ENCODE data around the gene AQP3.

Gene AQP3

GRCh38 chr9:33468215-33468730 lies 20.9 kb upstream of the AQP3 start:
- H3K4me3 ChIP-seq (replicated peaks in 1 of 2; ENCODE audit: low read depth in 2 of 2, low read length in 2 of 2): no peak overlapping the region
- no peak for DNase-seq (ENCODE audit: low read depth in 2 of 2)
- no peak for TF ChIP-seq CTCF (IDR thresholded peaks at IDR 0.05; ENCODE audit: low read depth, low read length)

GRCh38 chr9:33467526-33467925 lies 20.1 kb upstream of the AQP3 start:
- DNase-seq (ENCODE audit: low read depth in 2 of 2): no peak

GRCh38 chr9:33466565-33467495 lies 19.4 kb upstream of the AQP3 start:
- TF ChIP-seq CTCF (IDR thresholded peaks at IDR 0.05; ENCODE audit: low read depth, low read length): peak; percentile 99
- no peak overlapping the region for H3K4me3 ChIP-seq (replicated peaks in 1 of 2; ENCODE audit: low read depth in 2 of 2, low read length in 2 of 2)
- peak; percentile 37 to 51 for DNase-seq (ENCODE audit: low read depth in 2 of 2)

More at GRCh38 chr9:33467526-33467925, 20.1 kb upstream of the AQP3 start:
- H3K4me3 ChIP-seq (replicated peaks in 1 of 2; ENCODE audit: low read depth in 2 of 2, low read length in 2 of 2): no peak overlapping the region
- no peak for TF ChIP-seq CTCF (IDR thresholded peaks at IDR 0.05; ENCODE audit: low read depth, low read length)

- H3K4me3 ChIP-seq (replicated peaks in 1 of 2; ENCODE audit: low read depth in 2 of 2, low read length in 2 of 2): no peak overlapping the region
- no peak for TF ChIP-seq CTCF (IDR thresholded peaks at IDR 0.05; ENCODE audit: low read depth, low read length)
- no peak for DNase-seq (ENCODE audit: low read depth in 2 of 2)
Measured at GRCh38 chr9:33465596-33466564, 18.5 kb upstream of the AQP3 start.

- no peak for TF ChIP-seq CTCF (IDR thresholded peaks at IDR 0.05; ENCODE audit: low read depth, low read length)
Measured at GRCh38 chr9:33465096-33465495, 17.7 kb upstream of the AQP3 start.

GRCh38 chr9:33464045-33464636 lies 16.7 kb upstream of the AQP3 start:
- H3K4me3 ChIP-seq (replicated peaks in 1 of 2; ENCODE audit: low read depth in 2 of 2, low read length in 2 of 2): no peak overlapping the region
- TF ChIP-seq CTCF (IDR thresholded peaks at IDR 0.05; ENCODE audit: low read depth, low read length): no peak
- DNase-seq (ENCODE audit: low read depth in 2 of 2): no peak

More at GRCh38 chr9:33465096-33465495, 17.7 kb upstream of the AQP3 start:
- DNase-seq (ENCODE audit: low read depth in 2 of 2): no peak
- no peak overlapping the region for H3K4me3 ChIP-seq (replicated peaks in 1 of 2; ENCODE audit: low read depth in 2 of 2, low read length in 2 of 2)

Measured in cardiac fibroblast (primary cell).